Caco-2 (cell line): Measurements from ENCODE around the gene HBA2. TPM values are rescaled to one million over a fixed set of nuclear protein-coding genes. Genes with fewer than 3 reads are reported as not detected.

ENCODE experiments used
- BruUV-seq: library from RNA; stranded (reverse); fragments of 400-500 nt; replicated peaks from 2 replicates; lab custom pipeline; 2021; lab: Mats Ljungman, UMichigan
- CTCF ChIA-PET: fragments of 300-600 bp; sonication (Branson Sonifier 250); formaldehyde crosslinking; loops from one replicate; lab custom pipeline; 2022; ENCODE audit warnings: antibody characterized with exemption; lab: Charles Lee
- POLR2A ChIA-PET: fragments of 300-600 bp; sonication (Branson Sonifier 250); formaldehyde crosslinking; loops from one replicate; lab custom pipeline; 2022; ENCODE audit warnings: antibody characterized with exemption; lab: Charles Lee
- DNase-seq, 2 experiments: peaks; one replicate each; pipeline versions ENCODE4 v3.0.0 to v3.0.0-alpha.2; 2020 to 2022
- H3K27me3 ChIP-seq: replicated peaks from 2 replicates; pipeline ENCODE4 v1.6.0; 2011; ENCODE audit warnings: low read length; ENCODE audit not compliant: control insufficient read depth, insufficient read depth
- H3K36me3 ChIP-seq: 2 replicates; pipeline ENCODE4 v1.5.1; 2011; ENCODE audit warnings: low read length; ENCODE audit not compliant: control insufficient read depth, insufficient read depth
- H3K4me1 ChIP-seq: fragments of 250-450 bp; sonication (Bioruptor Pico); 2 replicates; pipeline ENCODE4 v1.5.1; 2020; ENCODE audit warnings: mild to moderate bottlenecking
- H3K4me3 ChIP-seq: 2 replicates; pipeline ENCODE4 v1.5.1; 2011; ENCODE audit warnings: low read depth, mild to moderate bottlenecking, control low read depth, low read length
- H3K9me3 ChIP-seq: fragments of 250-450 bp; sonication (Bioruptor Pico); 2 replicates; pipeline ENCODE4 v1.5.1; 2020; ENCODE audit warnings: mild to moderate bottlenecking, moderate library complexity
- H3K27ac Mint-ChIP-seq: one replicate; pipeline ENCODE4 v1.8.0; 2022; ENCODE audit warnings: mixed read lengths; ENCODE audit not compliant: unreplicated experiment
- H3K27me3 Mint-ChIP-seq: one replicate; pipeline ENCODE4 v1.8.0; 2022; ENCODE audit warnings: mixed read lengths; ENCODE audit not compliant: insufficient read depth, unreplicated experiment
- H3K36me3 Mint-ChIP-seq: one replicate; pipeline ENCODE4 v1.8.0; 2022; ENCODE audit warnings: mild to moderate bottlenecking, mixed read lengths; ENCODE audit not compliant: insufficient read depth, unreplicated experiment
- H3K4me1 Mint-ChIP-seq: one replicate; pipeline ENCODE4 v1.8.0; 2022; ENCODE audit warnings: low read depth, mixed read lengths; ENCODE audit not compliant: unreplicated experiment
- H3K4me3 Mint-ChIP-seq: one replicate; pipeline ENCODE4 v1.8.0; 2022; ENCODE audit warnings: mild to moderate bottlenecking, moderate library complexity, mixed read lengths; ENCODE audit not compliant: unreplicated experiment
- H3K9me3 Mint-ChIP-seq: one replicate; pipeline ENCODE4 v1.8.0; 2022; ENCODE audit warnings: mixed read lengths; ENCODE audit not compliant: unreplicated experiment
- CTCF ChIP-seq, 2 experiments: fragments of 200-600 bp in 1 of 2; IDR thresholded peaks; 1 replicate in 1 of 2; 2 replicates in 1 of 2; pipeline versions ENCODE4 v1.5.1 to v1.8.0; 2011 to 2022; ENCODE audit warnings: antibody characterized with exemption in 1 of 2, control low read depth in 1 of 2, inconsistent platforms in 1 of 2, low read depth in 1 of 2, low read length in 1 of 2, mild to moderate bottlenecking in 1 of 2, moderate library complexity in 1 of 2; ENCODE audit not compliant: insufficient read depth in 1 of 2, severe bottlenecking in 1 of 2, unreplicated experiment in 1 of 2
- intact Hi-C: fragments of 100-400 bp; cut with micrococcal nuclease; formaldehyde crosslinking; loops from one replicate; pipeline ENCODE4 v1.10.0; 2022; ENCODE audit not compliant: unreplicated experiment
- total RNA-seq: library from RNA; stranded (reverse); gene quantifications from 2 replicates; pipeline ENCODE4 v1.2.3, GENCODE V29; 2022

HBA2 gene
- total RNA-seq, 1 experiment from 2014 or later: 2.1 TPM

- POLR2A ChIA-PET: interaction anchor here (0.5 to 0.7 kb wide), 2 partner anchors 209 to 1690 kb away, joined by 5 to 6 read pairs; no protein-coding TSS in a partner anchor
Measured at GRCh38 chr16:138049-138417, 34.6 kb upstream of the HBA2 start.

GRCh38 chr16:140175-140857 lies 32.4 kb upstream of the HBA2 start:
- H3K9me3 ChIP-seq: no peaks in the 10 kb centered on the region
- H3K4me1 Mint-ChIP-seq: no peaks in the 10 kb centered on the region
- H3K27me3 Mint-ChIP-seq: no peaks in the 10 kb centered on the region
- BruUV-seq: no TSS peak
- H3K27me3 ChIP-seq: no peaks in the 10 kb centered on the region; the same call in 1 of the 2 replicates
- H3K4me1 ChIP-seq: no peaks in the 10 kb centered on the region
- H3K4me3 ChIP-seq: no peak overlapping the region
- DNase-seq: no peak
- intact Hi-C loops: no loop called here
- TF ChIP-seq CTCF (IDR thresholded peaks at IDR 0.05; ENCODE audit: insufficient read depth in 1 of 2, low read depth in 1 of 2, low read length in 1 of 2, severe bottlenecking in 1 of 2, unreplicated experiment in 1 of 2): no peak
- CTCF ChIA-PET: no interaction called here
- POLR2A ChIA-PET: no interaction called here
- H3K36me3 ChIP-seq: no peaks in the 10 kb centered on the region
- H3K4me3 Mint-ChIP-seq: no peak overlapping the region
- H3K27ac Mint-ChIP-seq: no peak overlapping the region
- peaks cover 12% of the 10 kb centered on the region for H3K36me3 Mint-ChIP-seq
- no peaks in the 10 kb centered on the region for H3K9me3 Mint-ChIP-seq

More at GRCh38 chr16:138049-138417, 34.6 kb upstream of the HBA2 start:
- BruUV-seq: no TSS peak
- intact Hi-C loops: no loop called here
- peak; percentile 45 to 49 for DNase-seq
- Mint-ChIP-seq H3K27me3 (no peaks in the 10 kb centered on the region), H3K36me3 (peaks cover 12% of the 10 kb centered on the region), H3K4me1 (no peaks in the 10 kb centered on the region), H3K27ac (peak overlapping the region; percentile 67), H3K9me3 (no peaks in the 10 kb centered on the region), H3K4me3 (peak overlapping the region; percentile 89)
- no peaks in the 10 kb centered on the region for H3K36me3 ChIP-seq
- H3K9me3 ChIP-seq: no peaks in the 10 kb centered on the region
- H3K4me3 ChIP-seq: peak overlapping the region; percentile 79
- TF ChIP-seq CTCF (IDR thresholded peaks at IDR 0.05; ENCODE audit: insufficient read depth in 1 of 2, low read depth in 1 of 2, low read length in 1 of 2, severe bottlenecking in 1 of 2, unreplicated experiment in 1 of 2): no peak
- CTCF ChIA-PET: interaction anchor here (0.9 kb wide), 1 partner anchor 41 kb away, joined by 3 read pairs; no protein-coding TSS in a partner anchor
- no peaks in the 10 kb centered on the region for H3K27me3 ChIP-seq
- no peaks in the 10 kb centered on the region for H3K4me1 ChIP-seq

GRCh38 chr16:142405-142967 lies 30.2 kb upstream of the HBA2 start:
- no peak for TF ChIP-seq CTCF (IDR thresholded peaks at IDR 0.05; ENCODE audit: insufficient read depth in 1 of 2, low read depth in 1 of 2, low read length in 1 of 2, severe bottlenecking in 1 of 2, unreplicated experiment in 1 of 2)
- Mint-ChIP-seq H3K27me3 (no peaks in the 10 kb centered on the region), H3K36me3 (peaks cover 12% of the 10 kb centered on the region), H3K4me1 (peaks cover 5% of the 10 kb centered on the region), H3K4me3 (no peak overlapping the region), H3K9me3 (no peaks in the 10 kb centered on the region), H3K27ac (no peak overlapping the region)
- no peak overlapping the region for H3K4me3 ChIP-seq
- CTCF ChIA-PET: no interaction called here
- no TSS peak for BruUV-seq
- POLR2A ChIA-PET: no interaction called here
- DNase-seq: no peak
- intact Hi-C loops: no loop called here
- no peaks in the 10 kb centered on the region for H3K9me3 ChIP-seq
- H3K27me3 ChIP-seq: no peaks in the 10 kb centered on the region; the same call in 1 of the 2 replicates
- H3K36me3 ChIP-seq: no peaks in the 10 kb centered on the region
- 0 out of 2 replicates have a peak, but pooled peaks cover 5% of the 10 kb centered on the region for H3K4me1 ChIP-seq
